Measurements from ENCODE around the gene DIP2C.

Gene DIP2C

GRCh38 chr10:569961-570627 lies 119.4 kb downstream of the DIP2C start:
- no peak for DNase-seq

- no peak for DNase-seq
These were observed 120.6 kb downstream of the DIP2C start for GRCh38 chr10:568848-569247.

GRCh38 chr10:567869-568268 lies 121.6 kb downstream of the DIP2C start:
- DNase-seq = no peak

- no peak for DNase-seq
These were observed 123.1 kb downstream of the DIP2C start for GRCh38 chr10:566241-566885.

GRCh38 chr10:565676-566075 lies 123.8 kb downstream of the DIP2C start:
- DNase-seq = no peak

- no peak for DNase-seq
These were observed 124.3 kb downstream of the DIP2C start for GRCh38 chr10:565146-565545.

- no peak for DNase-seq
These were observed 125.6 kb downstream of the DIP2C start for GRCh38 chr10:563827-564226.

GRCh38 chr10:562142-562541 lies 127.3 kb downstream of the DIP2C start:
- no peak for DNase-seq

- DNase-seq = no peak
These were observed 127.7 kb downstream of the DIP2C start for GRCh38 chr10:561721-562120.

GRCh38 chr10:560314-560992 lies 129.0 kb downstream of the DIP2C start:
- no peak for DNase-seq

- DNase-seq = no peak
These were observed 129.8 kb downstream of the DIP2C start for GRCh38 chr10:559767-560047.

- no peak for DNase-seq
These were observed 130.3 kb downstream of the DIP2C start for GRCh38 chr10:558891-559766.

- no peak for DNase-seq
These were observed 131.1 kb downstream of the DIP2C start for GRCh38 chr10:558364-558763.

- DNase-seq = no peak
These were observed 131.6 kb downstream of the DIP2C start for GRCh38 chr10:557792-558328.

- no peak for DNase-seq
These were observed 132.4 kb downstream of the DIP2C start for GRCh38 chr10:556971-557637.

GRCh38 chr10:555682-556350 lies 133.7 kb downstream of the DIP2C start:
- DNase-seq = no peak

GRCh38 chr10:555281-555680 lies 134.2 kb downstream of the DIP2C start:
- no peak for DNase-seq

GRCh38 chr10:554182-554848 lies 135.2 kb downstream of the DIP2C start:
- DNase-seq = no peak

GRCh38 chr10:553233-553632 lies 136.2 kb downstream of the DIP2C start:
- no peak for DNase-seq

- DNase-seq = no peak
These were observed 136.8 kb downstream of the DIP2C start for GRCh38 chr10:552679-553078.

Measured in DMS 273 treated with DMSO at 0.1 percent for 48 hours (cell line).